Measurements from ENCODE around the gene SAMD4A. TPM values are rescaled to one million over a fixed set of nuclear protein-coding genes. Genes with fewer than 3 reads are reported as not detected.

Gene SAMD4A
- total and polyA plus RNA-seq, 8 donors, result 2.9 to 12.2 (median 9.4) TPM

DNA sequence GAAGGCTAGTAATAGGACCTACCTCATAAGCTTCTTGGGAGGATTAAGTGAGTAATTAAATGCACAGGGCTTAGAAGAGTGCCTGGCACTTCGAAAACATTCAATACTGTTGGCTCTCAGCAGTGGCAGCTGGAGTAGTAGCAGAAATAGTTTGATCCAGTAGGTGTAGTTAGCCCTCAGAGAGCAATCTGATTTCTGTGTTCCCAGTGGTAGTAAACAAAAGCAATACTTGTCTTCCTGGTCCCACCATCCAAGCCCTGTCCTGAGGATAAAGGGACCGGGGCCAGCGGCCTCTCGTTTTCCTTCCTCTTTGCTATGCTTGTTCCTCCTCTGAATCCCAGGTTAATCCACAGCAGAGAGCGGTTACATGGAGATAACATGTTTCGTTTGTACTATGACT, 131.6 kb downstream of the SAMD4A start:
- H3K4me1 ChIP-seq, result peaks cover 0 to 3% (median 0%) of the 10 kb centered on the region in 3 donors
- H3K4me3 ChIP-seq, result no peak overlapping the region
- no peaks in the 10 kb centered on the region for H3K27me3 ChIP-seq
- no peaks in the 10 kb centered on the region for H3K9me3 ChIP-seq
- intact Hi-C loops (cut with DNase I), result no loop called here
- TF ChIP-seq, protein P1, sequence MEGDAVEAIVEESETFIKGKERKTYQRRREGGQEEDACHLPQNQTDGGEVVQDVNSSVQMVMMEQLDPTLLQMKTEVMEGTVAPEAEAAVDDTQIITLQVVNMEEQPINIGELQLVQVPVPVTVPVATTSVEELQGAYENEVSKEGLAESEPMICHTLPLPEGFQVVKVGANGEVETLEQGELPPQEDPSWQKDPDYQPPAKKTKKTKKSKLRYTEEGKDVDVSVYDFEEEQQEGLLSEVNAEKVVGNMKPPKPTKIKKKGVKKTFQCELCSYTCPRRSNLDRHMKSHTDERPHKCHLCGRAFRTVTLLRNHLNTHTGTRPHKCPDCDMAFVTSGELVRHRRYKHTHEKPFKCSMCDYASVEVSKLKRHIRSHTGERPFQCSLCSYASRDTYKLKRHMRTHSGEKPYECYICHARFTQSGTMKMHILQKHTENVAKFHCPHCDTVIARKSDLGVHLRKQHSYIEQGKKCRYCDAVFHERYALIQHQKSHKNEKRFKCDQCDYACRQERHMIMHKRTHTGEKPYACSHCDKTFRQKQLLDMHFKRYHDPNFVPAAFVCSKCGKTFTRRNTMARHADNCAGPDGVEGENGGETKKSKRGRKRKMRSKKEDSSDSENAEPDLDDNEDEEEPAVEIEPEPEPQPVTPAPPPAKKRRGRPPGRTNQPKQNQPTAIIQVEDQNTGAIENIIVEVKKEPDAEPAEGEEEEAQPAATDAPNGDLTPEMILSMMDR (IDR thresholded peaks at IDR 0.05), result no peak
- DNase-seq, result no peak
- no peak overlapping the region for H3K27ac ChIP-seq
- 81 to 88% methylated on average over 6 of the region's 6 CpGs for WGBS, 2 donors
- no peak for ATAC-seq
- no peaks in the 10 kb centered on the region for H3K36me3 ChIP-seq
- FAIRE-seq, result no peak

GRCh38 chr14:54698966-54699530, 132.1 kb downstream of the SAMD4A start:
- 69 to 72% methylated on average over 1 of the region's 1 CpG for WGBS, 2 donors
- TF ChIP-seq, protein P1 (IDR thresholded peaks at IDR 0.05), result no peak
- Histone ChIP-seq H3K27me3 (no peaks in the 10 kb centered on the region), H3K36me3 (no peaks in the 10 kb centered on the region), H3K4me3 (no peak overlapping the region), H3K27ac (no peak overlapping the region), H3K9me3 (no peaks in the 10 kb centered on the region), H3K4me1 (peaks cover 0 to 3% (median 0%) of the 10 kb centered on the region in 3 donors)
- intact Hi-C loops (cut with DNase I), result no loop called here
- FAIRE-seq (no peak), DNase-seq (no peak), ATAC-seq (peak in 3 of 4 donors; percentile 50 to 63 (median 55))

DNA sequence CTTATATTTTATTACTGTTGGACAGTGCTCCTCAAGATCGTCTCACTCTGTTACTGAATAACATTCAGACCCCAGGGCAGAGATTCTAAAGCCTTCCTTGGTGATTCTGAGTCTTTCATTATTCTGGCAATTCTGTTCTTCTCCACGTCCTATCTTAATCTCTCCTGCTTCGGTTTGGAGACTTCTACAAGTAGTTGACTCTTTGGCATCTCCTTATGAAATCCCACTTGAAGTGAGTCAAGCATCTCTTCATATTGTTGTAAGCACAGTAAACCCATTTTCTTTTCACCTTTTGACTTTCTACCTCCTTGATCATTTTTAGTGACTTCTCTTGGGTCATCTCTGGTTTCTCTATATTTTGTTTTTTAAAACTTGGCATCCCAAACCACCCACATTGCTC, 132.8 kb downstream of the SAMD4A start:
- H3K27me3 ChIP-seq, result no peaks in the 10 kb centered on the region
- FAIRE-seq (no peak), DNase-seq (no peak), ATAC-seq (no peak)
- TF ChIP-seq, protein P1 (IDR thresholded peaks at IDR 0.05), result no peak
- no peaks in the 10 kb centered on the region for H3K36me3 ChIP-seq
- intact Hi-C loops (cut with DNase I), result no loop called here
- WGBS, 2 donors, result 81 to 87% methylated on average over 3 of the region's 3 CpGs
- no peak overlapping the region for H3K27ac ChIP-seq
- H3K4me3 ChIP-seq, result no peak overlapping the region
- peaks cover 0 to 3% (median 0%) of the 10 kb centered on the region in 3 donors for H3K4me1 ChIP-seq
- no peaks in the 10 kb centered on the region for H3K9me3 ChIP-seq

DNA sequence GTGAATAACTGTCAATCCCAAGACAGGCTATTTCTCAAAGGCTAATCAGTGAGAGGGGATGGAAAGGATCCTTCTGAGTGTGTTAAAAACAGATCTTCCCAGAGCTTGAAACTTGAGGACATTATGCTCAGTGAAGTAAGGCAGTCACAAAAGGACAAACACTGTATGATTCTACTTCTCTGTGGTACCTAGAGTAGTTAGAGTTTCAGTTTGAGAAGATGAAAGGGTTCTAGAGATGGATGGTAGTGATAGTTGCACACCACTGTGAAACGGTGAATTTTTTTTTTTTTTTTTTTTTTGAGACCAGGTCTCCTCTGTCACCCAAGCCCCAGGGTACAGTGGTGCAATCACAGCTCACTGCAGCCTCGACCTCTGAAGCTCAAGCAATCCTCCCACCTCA, 133.8 kb downstream of the SAMD4A start:
- FAIRE-seq, result no peak
- H3K9me3 ChIP-seq, result no peaks in the 10 kb centered on the region
- no peak overlapping the region for H3K4me3 ChIP-seq
- TF ChIP-seq, protein P1 (IDR thresholded peaks at IDR 0.05), result no peak
- no peak for DNase-seq
- ATAC-seq, result no peak
- H3K27me3 ChIP-seq, result no peaks in the 10 kb centered on the region
- WGBS, 2 donors, result 76 to 85% methylated on average over 2 of the region's 2 CpGs
- H3K36me3 ChIP-seq, result no peaks in the 10 kb centered on the region
- intact Hi-C loops (cut with DNase I), result no loop called here
- no peak overlapping the region for H3K27ac ChIP-seq
- peaks cover 0 to 3% (median 0%) of the 10 kb centered on the region in 3 donors for H3K4me1 ChIP-seq

- Histone ChIP-seq H3K36me3 (no peaks in the 10 kb centered on the region), H3K9me3 (no peaks in the 10 kb centered on the region), H3K4me1 (peaks cover 0 to 3% (median 0%) of the 10 kb centered on the region in 3 donors), H3K4me3 (no peak overlapping the region), H3K27ac (no peak overlapping the region), H3K27me3 (no peaks in the 10 kb centered on the region)
- 76 to 77% methylated on average over 12 of the region's 12 CpGs for WGBS, 2 donors
- TF ChIP-seq, protein P1 (IDR thresholded peaks at IDR 0.05), result no peak
- ATAC-seq (no peak), DNase-seq (no peak), FAIRE-seq (no peak)
- intact Hi-C loops (cut with DNase I), result no loop called here
Measured at GRCh38 chr14:54702014-54702491, 135.1 kb downstream of the SAMD4A start.
